MM.1S (cell line): ENCODE data around the gene RBM27.

Experiments used
- DNase-seq: peaks from one replicate; pipeline ENCODE4 v3.0.0-alpha.2; 2015
- H2AFZ ChIP-seq: fragments of 300-600 bp; sonication (generic); 2 replicates; pipeline ENCODE4 v1.6.0; 2016; ENCODE audit warnings: antibody characterized with exemption, low read length
- H3F3A ChIP-seq: fragments of 300-600 bp; sonication (generic); 2 replicates; pipeline ENCODE4 v1.6.1; 2016; ENCODE audit warnings: mild to moderate bottlenecking, antibody characterized with exemption, low read length, moderate library complexity, mixed read lengths; ENCODE audit not compliant: insufficient read depth
- H3K27ac ChIP-seq: fragments of 300-600 bp; sonication (generic); 2 replicates; pipeline ENCODE4 v1.5.1; 2016; ENCODE audit warnings: mild to moderate bottlenecking, low read length
- H3K27me3 ChIP-seq: fragments of 300-600 bp; sonication (generic); replicated peaks from 2 replicates; pipeline ENCODE4 v1.6.0; 2016; ENCODE audit warnings: low read length; ENCODE audit not compliant: insufficient read depth
- H3K36me3 ChIP-seq: fragments of 300-600 bp; sonication (generic); replicated peaks from 2 replicates; pipeline ENCODE4 v1.6.1; 2016; ENCODE audit warnings: mild to moderate bottlenecking, low read length, mixed read lengths; ENCODE audit not compliant: insufficient read depth
- H3K4me1 ChIP-seq: fragments of 300-600 bp; sonication (generic); 2 replicates; pipeline ENCODE4 v1.6.1; 2016; ENCODE audit warnings: low read length, mixed read lengths
- H3K4me2 ChIP-seq: fragments of 300-600 bp; sonication (generic); 2 replicates; pipeline ENCODE4 v1.6.0; 2016; ENCODE audit warnings: low read depth, low read length
- H3K4me3 ChIP-seq: fragments of 300-600 bp; sonication (generic); 2 replicates; pipeline ENCODE4 v1.5.1; 2016; ENCODE audit warnings: low read length, mixed read lengths
- H3K79me2 ChIP-seq: fragments of 300-600 bp; sonication (generic); 2 replicates; pipeline ENCODE4 v1.6.1; 2016; ENCODE audit warnings: mixed run types, low read length, mixed read lengths
- H3K9ac ChIP-seq: fragments of 300-600 bp; sonication (generic); 2 replicates; pipeline ENCODE4 v1.6.1; 2016; ENCODE audit warnings: low read length, mixed read lengths
- H3K9me2 ChIP-seq: fragments of 300-600 bp; sonication (generic); replicated peaks from 2 replicates; pipeline ENCODE4 v1.6.1; 2016; ENCODE audit warnings: mild to moderate bottlenecking, low read length, mixed read lengths; ENCODE audit not compliant: insufficient read depth
- H3K9me3 ChIP-seq: fragments of 300-600 bp; sonication (generic); replicated peaks from 2 replicates; pipeline ENCODE4 v1.6.1; 2016; ENCODE audit warnings: mild to moderate bottlenecking, low read length, mixed read lengths; ENCODE audit not compliant: insufficient read depth
- H4K20me1 ChIP-seq: fragments of 300-600 bp; sonication (generic); 2 replicates; pipeline ENCODE4 v1.6.1; 2016; ENCODE audit warnings: mild to moderate bottlenecking, low read length, moderate library complexity, mixed read lengths; ENCODE audit not compliant: insufficient read depth
- EZH2 ChIP-seq: fragments of 300-600 bp; sonication (generic); optimal IDR thresholded peaks from 2 replicates; pipeline ENCODE3; 2017; ENCODE audit warnings: low read depth, mild to moderate bottlenecking, antibody characterized with exemption, low read length, mixed read lengths
- EZH2phosphoT487 ChIP-seq: fragments of 300-600 bp; sonication (generic); IDR thresholded peaks from 2 replicates; pipeline ENCODE4 v1.6.1; 2018; ENCODE audit warnings: antibody characterized with exemption, low read length
- TF ChIP-seq, protein P1 (sequence below): fragments of 300-600 bp; sonication (generic); IDR thresholded peaks from 2 replicates; pipeline ENCODE4 v1.5.1; 2016; ENCODE audit warnings: antibody characterized with exemption, low read length, mixed read lengths

RBM27 gene

DNA sequence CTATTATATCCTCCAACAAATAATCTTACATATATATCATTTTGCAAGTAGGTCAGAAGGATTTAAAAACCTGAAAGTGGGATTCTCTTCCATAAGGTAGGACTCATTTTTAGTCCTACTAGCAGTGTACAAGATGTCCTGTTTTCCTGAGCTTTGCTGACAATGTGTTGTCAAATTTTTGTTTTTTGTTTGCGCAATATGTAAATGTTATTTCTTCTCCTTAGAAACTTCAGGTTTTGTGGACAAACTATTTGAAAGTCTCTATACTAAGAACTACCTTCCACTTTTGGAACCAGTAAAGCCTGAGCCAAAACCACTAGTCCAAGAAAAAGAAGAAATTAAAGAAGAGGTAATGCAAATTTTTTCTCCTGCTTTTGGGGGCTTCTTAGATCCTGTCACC lies 19.8 kb downstream of the RBM27 start:
- Histone ChIP-seq H3K9me2 (no peaks in the 10 kb centered on the region), H3K27me3 (no peaks in the 10 kb centered on the region), H3K79me2 (peaks cover 39% of the 10 kb centered on the region), H3K4me2 (no peak overlapping the region), H3K4me3 (no peak overlapping the region), H3K9me3 (no peaks in the 10 kb centered on the region), H3K36me3 (no peaks in the 10 kb centered on the region; the same call in 1 of the 2 replicates), H3F3A (no peaks in the 10 kb centered on the region), H2AFZ (no peak overlapping the region), H3K9ac (no peak overlapping the region), H3K27ac (no peak overlapping the region), H3K4me1 (no peaks in the 10 kb centered on the region), H4K20me1 (no peaks in the 10 kb centered on the region)
- no peak for TF ChIP-seq EZH2phosphoT487
- TF ChIP-seq, protein P1, sequence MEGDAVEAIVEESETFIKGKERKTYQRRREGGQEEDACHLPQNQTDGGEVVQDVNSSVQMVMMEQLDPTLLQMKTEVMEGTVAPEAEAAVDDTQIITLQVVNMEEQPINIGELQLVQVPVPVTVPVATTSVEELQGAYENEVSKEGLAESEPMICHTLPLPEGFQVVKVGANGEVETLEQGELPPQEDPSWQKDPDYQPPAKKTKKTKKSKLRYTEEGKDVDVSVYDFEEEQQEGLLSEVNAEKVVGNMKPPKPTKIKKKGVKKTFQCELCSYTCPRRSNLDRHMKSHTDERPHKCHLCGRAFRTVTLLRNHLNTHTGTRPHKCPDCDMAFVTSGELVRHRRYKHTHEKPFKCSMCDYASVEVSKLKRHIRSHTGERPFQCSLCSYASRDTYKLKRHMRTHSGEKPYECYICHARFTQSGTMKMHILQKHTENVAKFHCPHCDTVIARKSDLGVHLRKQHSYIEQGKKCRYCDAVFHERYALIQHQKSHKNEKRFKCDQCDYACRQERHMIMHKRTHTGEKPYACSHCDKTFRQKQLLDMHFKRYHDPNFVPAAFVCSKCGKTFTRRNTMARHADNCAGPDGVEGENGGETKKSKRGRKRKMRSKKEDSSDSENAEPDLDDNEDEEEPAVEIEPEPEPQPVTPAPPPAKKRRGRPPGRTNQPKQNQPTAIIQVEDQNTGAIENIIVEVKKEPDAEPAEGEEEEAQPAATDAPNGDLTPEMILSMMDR: no peak
- TF ChIP-seq EZH2: no peak
- no peak for DNase-seq

DNA sequence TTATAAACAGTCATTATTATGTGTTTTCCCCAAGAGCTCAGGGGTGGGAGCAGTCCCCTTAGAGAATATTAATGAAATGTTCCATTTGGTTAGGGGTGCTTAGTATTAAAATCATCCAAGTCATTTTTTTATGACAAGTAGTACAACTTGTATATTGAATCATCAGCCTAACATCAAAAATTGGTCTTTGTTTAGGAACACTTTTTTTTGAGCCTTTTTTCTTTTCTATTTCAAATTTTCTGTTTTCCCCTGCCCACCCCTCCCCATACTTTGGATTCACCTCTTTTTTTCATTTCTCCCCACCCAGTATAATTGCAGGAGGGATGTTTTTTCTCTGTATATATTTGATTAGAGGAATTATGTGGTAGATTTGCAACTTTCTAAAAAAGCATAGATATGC lies 25.8 kb downstream of the RBM27 start:
- no peaks in the 10 kb centered on the region for H3K27me3 ChIP-seq
- H3K4me3 ChIP-seq: no peak overlapping the region
- no peaks in the 10 kb centered on the region for H3F3A ChIP-seq
- no peak overlapping the region for H2AFZ ChIP-seq
- H3K4me1 ChIP-seq: no peaks in the 10 kb centered on the region
- H4K20me1 ChIP-seq: no peaks in the 10 kb centered on the region
- H3K9me2 ChIP-seq: no peaks in the 10 kb centered on the region
- H3K9me3 ChIP-seq: no peaks in the 10 kb centered on the region
- H3K27ac ChIP-seq: no peak overlapping the region
- no peak overlapping the region for H3K9ac ChIP-seq
- TF ChIP-seq EZH2phosphoT487 (no peak), EZH2 (no peak)
- TF ChIP-seq, protein P1: no peak
- peaks cover 7% of the 10 kb centered on the region; the same call in 1 of the 2 replicates for H3K36me3 ChIP-seq
- H3K4me2 ChIP-seq: no peak overlapping the region
- H3K79me2 ChIP-seq: peaks cover 18% of the 10 kb centered on the region
- DNase-seq: no peak

DNA sequence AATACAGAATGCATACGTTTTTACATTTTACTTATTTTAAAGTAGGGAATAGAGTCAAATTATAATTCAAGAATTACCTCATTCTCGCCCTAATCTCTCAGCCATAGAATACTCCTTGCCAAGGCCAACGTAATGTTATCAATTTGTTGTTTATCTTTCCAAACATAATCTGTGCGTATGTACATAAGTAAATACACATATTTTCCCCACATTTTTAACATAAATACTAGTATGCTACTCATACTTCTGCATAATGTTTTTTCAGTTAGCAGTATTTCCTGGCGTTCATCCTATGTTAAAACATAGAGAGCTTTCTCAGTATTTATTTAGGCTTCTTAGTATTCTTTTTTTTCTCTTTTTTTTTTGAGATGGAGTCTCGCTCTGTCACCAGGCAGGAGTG lies 28.8 kb downstream of the RBM27 start:
- Histone ChIP-seq H3K4me3 (no peak overlapping the region), H3K9ac (no peak overlapping the region), H3K4me2 (no peak overlapping the region), H3K9me2 (no peaks in the 10 kb centered on the region), H2AFZ (no peak overlapping the region), H3K4me1 (no peaks in the 10 kb centered on the region), H3K9me3 (no peaks in the 10 kb centered on the region), H3K27ac (no peak overlapping the region), H3K27me3 (no peaks in the 10 kb centered on the region), H3F3A (no peaks in the 10 kb centered on the region), H3K36me3 (peaks cover 7% of the 10 kb centered on the region; the same call in 1 of the 2 replicates), H3K79me2 (peaks cover 4% of the 10 kb centered on the region; the same call in 1 of the 2 replicates), H4K20me1 (no peaks in the 10 kb centered on the region)
- no peak for DNase-seq
- TF ChIP-seq, protein P1: no peak
- TF ChIP-seq EZH2: no peak
- no peak for TF ChIP-seq EZH2phosphoT487
